RWPE2 (cell line): Measurements from ENCODE around the gene IPPK.

Experiments used
- ATAC-seq: fragments of 200-7000 bp; cut with Tn5 transposase; 3 replicates; pipeline ENCODE4 v1.9.1; 2021; ENCODE audit warnings: low read depth
- DNase-seq: peaks from one replicate; pipeline ENCODE4 v3.0.0-alpha.2; 2020; ENCODE audit warnings: low spot score
- H3K27ac ChIP-seq: fragments of 450-650 bp; 2 replicates; pipeline ENCODE4 v1.5.1; 2017; ENCODE audit warnings: mild to moderate bottlenecking; ENCODE audit not compliant: poor library complexity, severe bottlenecking
- H3K27me3 ChIP-seq: fragments of 250-450 bp; sonication (Bioruptor Pico); 2 replicates; pipeline ENCODE4 v1.5.1; 2021; ENCODE audit warnings: mild to moderate bottlenecking, moderate library complexity; ENCODE audit not compliant: insufficient read depth, poor library complexity, severe bottlenecking
- H3K36me3 ChIP-seq: fragments of 250-450 bp; sonication (Bioruptor Pico); 2 replicates; pipeline ENCODE4 v1.5.1; 2020; ENCODE audit warnings: low read depth, mild to moderate bottlenecking, moderate library complexity
- H3K4me1 ChIP-seq: fragments of 250-450 bp; sonication (Bioruptor Pico); 2 replicates; pipeline ENCODE4 v1.5.1; 2021; ENCODE audit warnings: mild to moderate bottlenecking, moderate library complexity; ENCODE audit not compliant: insufficient read depth, poor library complexity, severe bottlenecking
- H3K4me3 ChIP-seq: fragments of 250-450 bp; sonication (Bioruptor Pico); 2 replicates; pipeline ENCODE4 v1.5.1; 2021; ENCODE audit warnings: mild to moderate bottlenecking, moderate library complexity; ENCODE audit not compliant: severe bottlenecking
- H3K9me3 ChIP-seq: fragments of 250-450 bp; sonication (Bioruptor Pico); 2 replicates; pipeline ENCODE4 v1.5.1; 2021; ENCODE audit warnings: mild to moderate bottlenecking, moderate library complexity; ENCODE audit not compliant: severe bottlenecking
- CTCF ChIP-seq: fragments of 450-650 bp; IDR thresholded peaks from one replicate; pipeline ENCODE4 v1.5.1; 2017; ENCODE audit warnings: mild to moderate bottlenecking, moderate library complexity; ENCODE audit not compliant: poor library complexity, severe bottlenecking

The IPPK gene

GRCh38 chr9:92663126-92663525 lies 6.8 kb downstream of the IPPK start:
- peaks cover 25% of the 10 kb centered on the region for H3K36me3 ChIP-seq
- no peak for DNase-seq
- no peaks in the 10 kb centered on the region for H3K27me3 ChIP-seq
- H3K27ac ChIP-seq, result no peak overlapping the region
- TF ChIP-seq CTCF, result no peak
- ATAC-seq, result no peak
- no peak overlapping the region for H3K4me3 ChIP-seq
- H3K4me1 ChIP-seq, result no peaks in the 10 kb centered on the region
- no peaks in the 10 kb centered on the region for H3K9me3 ChIP-seq

- no peak for DNase-seq
- no peak for TF ChIP-seq CTCF
- H3K9me3 ChIP-seq, result no peaks in the 10 kb centered on the region
- ATAC-seq, result no peak
- no peaks in the 10 kb centered on the region for H3K27me3 ChIP-seq
- H3K36me3 ChIP-seq, result peaks cover 21% of the 10 kb centered on the region
- no peak overlapping the region for H3K4me3 ChIP-seq
- no peaks in the 10 kb centered on the region for H3K4me1 ChIP-seq
- H3K27ac ChIP-seq, result no peak overlapping the region
Measured at GRCh38 chr9:92661743-92662142, 8.2 kb downstream of the IPPK start.

- H3K27me3 ChIP-seq, result no peaks in the 10 kb centered on the region
- H3K4me1 ChIP-seq, result no peaks in the 10 kb centered on the region
- no peak overlapping the region for H3K27ac ChIP-seq
- TF ChIP-seq CTCF, result no peak
- no peak overlapping the region for H3K4me3 ChIP-seq
- no peaks in the 10 kb centered on the region for H3K9me3 ChIP-seq
- ATAC-seq (no peak), DNase-seq (no peak)
- peaks cover 19% of the 10 kb centered on the region for H3K36me3 ChIP-seq
Measured at GRCh38 chr9:92661127-92661526, 8.8 kb downstream of the IPPK start.

GRCh38 chr9:92660266-92660665 lies 9.7 kb downstream of the IPPK start:
- ATAC-seq (no peak), DNase-seq (no peak)
- Histone ChIP-seq H3K27me3 (no peaks in the 10 kb centered on the region), H3K9me3 (no peaks in the 10 kb centered on the region), H3K27ac (no peak overlapping the region), H3K36me3 (peaks cover 13% of the 10 kb centered on the region), H3K4me3 (no peak overlapping the region), H3K4me1 (peaks cover 4% of the 10 kb centered on the region)
- no peak for TF ChIP-seq CTCF

GRCh38 chr9:92659601-92660000 lies 10.3 kb downstream of the IPPK start:
- no peak for TF ChIP-seq CTCF
- peaks cover 6% of the 10 kb centered on the region for H3K4me1 ChIP-seq

More at GRCh38 chr9:92659601-92660000, 10.3 kb downstream of the IPPK start:
- ATAC-seq (no peak), DNase-seq (no peak)
- H3K27me3 ChIP-seq, result no peaks in the 10 kb centered on the region
- peaks cover 13% of the 10 kb centered on the region for H3K36me3 ChIP-seq
- H3K9me3 ChIP-seq, result no peaks in the 10 kb centered on the region
- no peak overlapping the region for H3K27ac ChIP-seq
- no peak overlapping the region for H3K4me3 ChIP-seq
